Vagina (tissue), 2 donors: Measurements from ENCODE around the gene NUP85.

ENCODE experiments used
- POLR2A ChIP-seq, 2 donors: fragments of 450-650 bp; IDR thresholded peaks; one replicate each; pipeline ENCODE4 v1.6.1; 2017; ENCODE audit warnings: antibody characterized with exemption in 2 of 2, mild to moderate bottlenecking in 2 of 2, moderate library complexity in 2 of 2
- POLR2AphosphoS5 ChIP-seq, 2 donors: sonication (generic); formaldehyde crosslinking; IDR thresholded peaks; one replicate each; pipeline ENCODE4 v1.9.0; 2017; ENCODE audit warnings: antibody characterized with exemption in 2 of 2, mild to moderate bottlenecking in 2 of 2, low read depth in 1 of 2; ENCODE audit not compliant: insufficient read depth in 1 of 2
- TF ChIP-seq, protein P1 (sequence below), 3 experiments: fragments of 450-650 bp in 2 of 3; fragments of 200-600 bp in 1 of 3; sonication (generic) in 1 of 3; IDR thresholded peaks; one replicate each; pipeline ENCODE4 v1.5.1; 2017 to 2019; ENCODE audit warnings: antibody characterized with exemption in 3 of 3, mild to moderate bottlenecking in 2 of 3, moderate library complexity in 2 of 3

- TF ChIP-seq, protein P1, sequence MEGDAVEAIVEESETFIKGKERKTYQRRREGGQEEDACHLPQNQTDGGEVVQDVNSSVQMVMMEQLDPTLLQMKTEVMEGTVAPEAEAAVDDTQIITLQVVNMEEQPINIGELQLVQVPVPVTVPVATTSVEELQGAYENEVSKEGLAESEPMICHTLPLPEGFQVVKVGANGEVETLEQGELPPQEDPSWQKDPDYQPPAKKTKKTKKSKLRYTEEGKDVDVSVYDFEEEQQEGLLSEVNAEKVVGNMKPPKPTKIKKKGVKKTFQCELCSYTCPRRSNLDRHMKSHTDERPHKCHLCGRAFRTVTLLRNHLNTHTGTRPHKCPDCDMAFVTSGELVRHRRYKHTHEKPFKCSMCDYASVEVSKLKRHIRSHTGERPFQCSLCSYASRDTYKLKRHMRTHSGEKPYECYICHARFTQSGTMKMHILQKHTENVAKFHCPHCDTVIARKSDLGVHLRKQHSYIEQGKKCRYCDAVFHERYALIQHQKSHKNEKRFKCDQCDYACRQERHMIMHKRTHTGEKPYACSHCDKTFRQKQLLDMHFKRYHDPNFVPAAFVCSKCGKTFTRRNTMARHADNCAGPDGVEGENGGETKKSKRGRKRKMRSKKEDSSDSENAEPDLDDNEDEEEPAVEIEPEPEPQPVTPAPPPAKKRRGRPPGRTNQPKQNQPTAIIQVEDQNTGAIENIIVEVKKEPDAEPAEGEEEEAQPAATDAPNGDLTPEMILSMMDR (IDR thresholded peaks at IDR 0.05): no peak
- TF ChIP-seq POLR2A (IDR thresholded peaks at IDR 0.05): peak in 1 of 2 donors; percentile 35
- peak in 1 of 2 donors; percentile 0 for TF ChIP-seq POLR2AphosphoS5 (IDR thresholded peaks at IDR 0.05; ENCODE audit: insufficient read depth in 1 of 2, low read depth in 1 of 2)
These were observed 65.4 kb downstream of the NUP85 start, which contains the start of gene MIF4GD for GRCh38 chr17:75270966-75271232.
